Sigmoid colon (tissue), 4 donors: ENCODE results near the gene SYNJ1.

ENCODE experiments used
- EP300 ChIP-seq, 4 donors: sonication (generic); formaldehyde crosslinking; IDR thresholded peaks; one replicate each; pipeline ENCODE4 v1.6.1; 2017; ENCODE audit warnings: antibody characterized with exemption in 4 of 4
- POLR2A ChIP-seq, 2 donors: fragments of 450-650 bp; IDR thresholded peaks; one replicate each; pipeline ENCODE4 v1.6.1; 2016; ENCODE audit warnings: antibody characterized with exemption in 2 of 2, mild to moderate bottlenecking in 2 of 2, moderate library complexity in 2 of 2
- TF ChIP-seq, protein P1 (sequence below), 4 experiments: fragments of 450-650 bp in 3 of 4; fragments of 200-600 bp in 1 of 4; IDR thresholded peaks; one replicate each; pipeline ENCODE4 v1.5.1; 2016 to 2019; ENCODE audit warnings: antibody characterized with exemption in 4 of 4, mild to moderate bottlenecking in 3 of 4, moderate library complexity in 2 of 4

GRCh38 chr21:32702702-32703101 lies 25.1 kb downstream of the SYNJ1 start:
- no peak for TF ChIP-seq POLR2A (IDR thresholded peaks at IDR 0.05)
- TF ChIP-seq, protein P1, sequence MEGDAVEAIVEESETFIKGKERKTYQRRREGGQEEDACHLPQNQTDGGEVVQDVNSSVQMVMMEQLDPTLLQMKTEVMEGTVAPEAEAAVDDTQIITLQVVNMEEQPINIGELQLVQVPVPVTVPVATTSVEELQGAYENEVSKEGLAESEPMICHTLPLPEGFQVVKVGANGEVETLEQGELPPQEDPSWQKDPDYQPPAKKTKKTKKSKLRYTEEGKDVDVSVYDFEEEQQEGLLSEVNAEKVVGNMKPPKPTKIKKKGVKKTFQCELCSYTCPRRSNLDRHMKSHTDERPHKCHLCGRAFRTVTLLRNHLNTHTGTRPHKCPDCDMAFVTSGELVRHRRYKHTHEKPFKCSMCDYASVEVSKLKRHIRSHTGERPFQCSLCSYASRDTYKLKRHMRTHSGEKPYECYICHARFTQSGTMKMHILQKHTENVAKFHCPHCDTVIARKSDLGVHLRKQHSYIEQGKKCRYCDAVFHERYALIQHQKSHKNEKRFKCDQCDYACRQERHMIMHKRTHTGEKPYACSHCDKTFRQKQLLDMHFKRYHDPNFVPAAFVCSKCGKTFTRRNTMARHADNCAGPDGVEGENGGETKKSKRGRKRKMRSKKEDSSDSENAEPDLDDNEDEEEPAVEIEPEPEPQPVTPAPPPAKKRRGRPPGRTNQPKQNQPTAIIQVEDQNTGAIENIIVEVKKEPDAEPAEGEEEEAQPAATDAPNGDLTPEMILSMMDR (IDR thresholded peaks at IDR 0.05) = no peak
- TF ChIP-seq EP300 (IDR thresholded peaks at IDR 0.05) = no peak
